OCI-LY3 (cell line): ENCODE results near the gene EIPR1.

ENCODE experiments used
- EZH2phosphoT487 ChIP-seq: fragments of 200-600 bp; shearing (Covaris generic); IDR thresholded peaks from 2 replicates; pipeline ENCODE4 v1.6.1; 2018; ENCODE audit warnings: antibody characterized with exemption, mixed run types, low read depth
- TF ChIP-seq, protein P1 (sequence below): fragments of 200-600, 300-600 bp; sonication (generic); IDR thresholded peaks from 2 replicates; pipeline ENCODE4 v1.5.1; 2014; ENCODE audit warnings: antibody characterized with exemption, low read length, low read depth

DNA sequence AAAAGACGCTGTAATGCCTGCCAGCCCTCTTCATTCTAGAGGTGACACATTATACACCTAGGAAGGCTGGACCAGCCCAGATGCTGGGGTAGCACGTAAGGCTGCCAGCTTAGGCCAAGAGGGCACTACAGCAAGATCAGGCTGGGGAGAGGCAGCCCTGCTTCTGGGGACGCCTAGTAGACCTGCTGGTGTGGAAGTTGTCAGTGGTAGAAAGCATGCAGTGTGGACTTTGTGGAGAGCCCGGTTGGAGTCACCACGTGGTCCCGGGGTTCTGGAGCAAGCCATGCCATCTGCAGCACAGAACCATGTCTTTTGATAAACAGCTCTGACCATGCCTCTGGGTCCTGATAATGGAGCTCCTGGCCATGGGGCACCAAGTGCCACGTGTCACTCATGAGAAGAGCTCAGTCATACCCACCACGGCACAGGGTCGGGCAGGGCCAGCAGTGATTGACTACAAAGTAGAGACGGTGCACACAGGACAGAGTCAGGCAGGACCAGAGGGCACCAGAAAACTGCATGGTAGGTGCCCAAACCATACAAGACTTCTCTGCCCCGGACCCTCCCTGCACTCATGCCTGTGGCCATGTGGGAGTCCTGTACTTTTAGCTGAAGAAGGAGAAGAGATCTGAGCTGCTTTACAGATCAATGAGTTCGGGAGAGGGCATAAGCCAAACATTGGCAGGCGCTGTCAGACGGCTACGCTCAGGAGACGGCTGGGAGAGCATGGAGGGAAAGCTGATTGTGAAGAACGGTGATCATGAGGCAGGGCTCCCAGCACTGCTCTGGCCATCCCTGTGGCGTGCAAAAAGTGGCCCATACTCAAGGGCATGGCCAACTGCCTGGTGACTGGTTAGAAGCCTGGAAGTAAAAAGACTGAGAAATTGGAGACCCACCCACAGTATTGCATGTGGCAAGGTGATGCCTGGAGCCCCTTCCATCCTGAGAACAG, 114.9 kb downstream of the EIPR1 start:
- TF ChIP-seq, protein P1, sequence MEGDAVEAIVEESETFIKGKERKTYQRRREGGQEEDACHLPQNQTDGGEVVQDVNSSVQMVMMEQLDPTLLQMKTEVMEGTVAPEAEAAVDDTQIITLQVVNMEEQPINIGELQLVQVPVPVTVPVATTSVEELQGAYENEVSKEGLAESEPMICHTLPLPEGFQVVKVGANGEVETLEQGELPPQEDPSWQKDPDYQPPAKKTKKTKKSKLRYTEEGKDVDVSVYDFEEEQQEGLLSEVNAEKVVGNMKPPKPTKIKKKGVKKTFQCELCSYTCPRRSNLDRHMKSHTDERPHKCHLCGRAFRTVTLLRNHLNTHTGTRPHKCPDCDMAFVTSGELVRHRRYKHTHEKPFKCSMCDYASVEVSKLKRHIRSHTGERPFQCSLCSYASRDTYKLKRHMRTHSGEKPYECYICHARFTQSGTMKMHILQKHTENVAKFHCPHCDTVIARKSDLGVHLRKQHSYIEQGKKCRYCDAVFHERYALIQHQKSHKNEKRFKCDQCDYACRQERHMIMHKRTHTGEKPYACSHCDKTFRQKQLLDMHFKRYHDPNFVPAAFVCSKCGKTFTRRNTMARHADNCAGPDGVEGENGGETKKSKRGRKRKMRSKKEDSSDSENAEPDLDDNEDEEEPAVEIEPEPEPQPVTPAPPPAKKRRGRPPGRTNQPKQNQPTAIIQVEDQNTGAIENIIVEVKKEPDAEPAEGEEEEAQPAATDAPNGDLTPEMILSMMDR: no peak
- TF ChIP-seq EZH2phosphoT487: no peak
